WTC11 (cell line): ENCODE results near the gene KIAA0232.

Experiments used
- CREB1 ChIP-seq: sonication (generic); formaldehyde crosslinking; IDR thresholded peaks from 2 replicates; pipeline ENCODE4 v1.8.0; 2023; ENCODE audit warnings: mild to moderate bottlenecking, missing genetic modification reagents
- EMX1 ChIP-seq: fragments of 250-450 bp; sonication (Bioruptor Pico); IDR thresholded peaks from 2 replicates; pipeline ENCODE4 v1.8.0; 2021; ENCODE audit warnings: mild to moderate bottlenecking
- IRF1 ChIP-seq: sonication (generic); formaldehyde crosslinking; IDR thresholded peaks from 2 replicates; pipeline ENCODE4 v1.8.0; 2023; ENCODE audit warnings: missing genetic modification reagents
- IRF2 ChIP-seq: sonication (generic); formaldehyde crosslinking; IDR thresholded peaks from 2 replicates; pipeline ENCODE4 v1.8.0; 2022; ENCODE audit warnings: low read depth, missing genetic modification reagents, borderline replicate concordance
- JUN ChIP-seq: sonication (generic); formaldehyde crosslinking; IDR thresholded peaks from 2 replicates; pipeline ENCODE4 v1.8.0; 2023; ENCODE audit warnings: mild to moderate bottlenecking, missing genetic modification reagents
- NR3C1 ChIP-seq: sonication (generic); formaldehyde crosslinking; conservative IDR thresholded peaks from 2 replicates; pipeline ENCODE4 v1.8.1; 2023; ENCODE audit warnings: low read depth, mild to moderate bottlenecking, missing genetic modification reagents
- PREB ChIP-seq: sonication (generic); formaldehyde crosslinking; IDR thresholded peaks from 2 replicates; pipeline ENCODE4 v1.8.1; 2022; ENCODE audit warnings: mild to moderate bottlenecking, missing genetic modification reagents, moderate library complexity, borderline replicate concordance
- RORB ChIP-seq: fragments of 250-450 bp; sonication (Bioruptor Pico); IDR thresholded peaks from 2 replicates; pipeline ENCODE4 v1.9.0; 2021; ENCODE audit warnings: mild to moderate bottlenecking
- ZNF281 ChIP-seq: sonication (generic); formaldehyde crosslinking; IDR thresholded peaks from 2 replicates; pipeline ENCODE4 v1.8.0; 2023; ENCODE audit warnings: mild to moderate bottlenecking, missing genetic modification reagents
- ZNF396 ChIP-seq: fragments of 250-450 bp; sonication (Bioruptor Pico); IDR thresholded peaks from 2 replicates; pipeline ENCODE4 v1.8.0; 2021; ENCODE audit warnings: mild to moderate bottlenecking, moderate library complexity, borderline replicate concordance
- TF ChIP-seq, protein P1 (sequence below): fragments of 200-600 bp; IDR thresholded peaks from 2 replicates; pipeline ENCODE4 v1.8.0; 2022; ENCODE audit warnings: antibody characterized with exemption
- TF ChIP-seq, protein P2 (sequence below): sonication (generic); formaldehyde crosslinking; IDR thresholded peaks from 2 replicates; pipeline ENCODE4 v1.8.0; 2022; ENCODE audit warnings: mild to moderate bottlenecking, missing genetic modification reagents
- TF ChIP-seq, protein P3 (sequence below): sonication (generic); formaldehyde crosslinking; IDR thresholded peaks from 2 replicates; pipeline ENCODE4 v1.8.1; 2023; ENCODE audit warnings: mild to moderate bottlenecking, missing genetic modification reagents, moderate library complexity
- TF ChIP-seq, protein P4 (sequence below): sonication (generic); formaldehyde crosslinking; IDR thresholded peaks from 2 replicates; pipeline ENCODE4 v1.8.1; 2023; ENCODE audit warnings: mild to moderate bottlenecking, moderate library complexity, missing genetic modification reagents

DNA sequence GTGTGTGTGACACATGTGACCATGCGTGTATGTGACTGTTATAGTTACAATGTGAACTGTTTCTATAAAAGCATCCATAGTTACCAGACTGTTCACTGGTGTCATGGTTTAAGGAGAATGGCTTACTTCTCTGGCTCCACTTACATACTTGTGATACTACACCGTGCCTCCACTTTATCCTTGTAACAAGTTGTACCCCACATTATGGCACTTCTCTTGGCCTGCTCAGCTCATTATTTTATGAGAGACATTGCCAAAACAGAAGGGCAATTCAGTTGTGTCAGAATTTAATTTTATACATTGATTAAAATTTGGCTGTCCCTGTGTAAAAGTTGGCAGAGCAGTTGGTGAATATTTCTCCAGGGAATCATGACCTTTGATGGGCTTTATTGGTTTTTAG lies 64.7 kb downstream of the KIAA0232 start:
- TF ChIP-seq, protein P1, sequence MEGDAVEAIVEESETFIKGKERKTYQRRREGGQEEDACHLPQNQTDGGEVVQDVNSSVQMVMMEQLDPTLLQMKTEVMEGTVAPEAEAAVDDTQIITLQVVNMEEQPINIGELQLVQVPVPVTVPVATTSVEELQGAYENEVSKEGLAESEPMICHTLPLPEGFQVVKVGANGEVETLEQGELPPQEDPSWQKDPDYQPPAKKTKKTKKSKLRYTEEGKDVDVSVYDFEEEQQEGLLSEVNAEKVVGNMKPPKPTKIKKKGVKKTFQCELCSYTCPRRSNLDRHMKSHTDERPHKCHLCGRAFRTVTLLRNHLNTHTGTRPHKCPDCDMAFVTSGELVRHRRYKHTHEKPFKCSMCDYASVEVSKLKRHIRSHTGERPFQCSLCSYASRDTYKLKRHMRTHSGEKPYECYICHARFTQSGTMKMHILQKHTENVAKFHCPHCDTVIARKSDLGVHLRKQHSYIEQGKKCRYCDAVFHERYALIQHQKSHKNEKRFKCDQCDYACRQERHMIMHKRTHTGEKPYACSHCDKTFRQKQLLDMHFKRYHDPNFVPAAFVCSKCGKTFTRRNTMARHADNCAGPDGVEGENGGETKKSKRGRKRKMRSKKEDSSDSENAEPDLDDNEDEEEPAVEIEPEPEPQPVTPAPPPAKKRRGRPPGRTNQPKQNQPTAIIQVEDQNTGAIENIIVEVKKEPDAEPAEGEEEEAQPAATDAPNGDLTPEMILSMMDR: no peak
- TF ChIP-seq ZNF396 (CRISPR knock-in tag) (no peak), CREB1 (CRISPR knock-in tag) (no peak), PREB (CRISPR knock-in tag) (no peak), NR3C1 (CRISPR knock-in tag) (no peak), IRF2 (CRISPR knock-in tag) (no peak), IRF1 (CRISPR knock-in tag) (no peak), ZNF281 (CRISPR knock-in tag) (no peak), RORB (no peak), JUN (CRISPR knock-in tag) (no peak), EMX1 (no peak)
- TF ChIP-seq, protein P2, sequence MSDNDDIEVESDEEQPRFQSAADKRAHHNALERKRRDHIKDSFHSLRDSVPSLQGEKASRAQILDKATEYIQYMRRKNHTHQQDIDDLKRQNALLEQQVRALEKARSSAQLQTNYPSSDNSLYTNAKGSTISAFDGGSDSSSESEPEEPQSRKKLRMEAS (CRISPR knock-in tag): no peak
- TF ChIP-seq, protein P3, sequence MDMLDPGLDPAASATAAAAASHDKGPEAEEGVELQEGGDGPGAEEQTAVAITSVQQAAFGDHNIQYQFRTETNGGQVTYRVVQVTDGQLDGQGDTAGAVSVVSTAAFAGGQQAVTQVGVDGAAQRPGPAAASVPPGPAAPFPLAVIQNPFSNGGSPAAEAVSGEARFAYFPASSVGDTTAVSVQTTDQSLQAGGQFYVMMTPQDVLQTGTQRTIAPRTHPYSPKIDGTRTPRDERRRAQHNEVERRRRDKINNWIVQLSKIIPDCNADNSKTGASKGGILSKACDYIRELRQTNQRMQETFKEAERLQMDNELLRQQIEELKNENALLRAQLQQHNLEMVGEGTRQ (CRISPR knock-in tag): no peak
- TF ChIP-seq, protein P4, sequence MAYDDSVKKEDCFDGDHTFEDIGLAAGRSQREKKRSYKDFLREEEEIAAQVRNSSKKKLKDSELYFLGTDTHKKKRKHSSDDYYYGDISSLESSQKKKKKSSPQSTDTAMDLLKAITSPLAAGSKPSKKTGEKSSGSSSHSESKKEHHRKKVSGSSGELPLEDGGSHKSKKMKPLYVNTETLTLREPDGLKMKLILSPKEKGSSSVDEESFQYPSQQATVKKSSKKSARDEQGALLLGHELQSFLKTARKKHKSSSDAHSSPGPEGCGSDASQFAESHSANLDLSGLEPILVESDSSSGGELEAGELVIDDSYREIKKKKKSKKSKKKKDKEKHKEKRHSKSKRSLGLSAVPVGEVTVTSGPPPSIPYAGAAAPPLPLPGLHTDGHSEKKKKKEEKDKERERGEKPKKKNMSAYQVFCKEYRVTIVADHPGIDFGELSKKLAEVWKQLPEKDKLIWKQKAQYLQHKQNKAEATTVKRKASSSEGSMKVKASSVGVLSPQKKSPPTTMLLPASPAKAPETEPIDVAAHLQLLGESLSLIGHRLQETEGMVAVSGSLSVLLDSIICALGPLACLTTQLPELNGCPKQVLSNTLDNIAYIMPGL (CRISPR knock-in tag): no peak
